Measurements from ENCODE around the gene HERC6. TPM values are rescaled to one million over a fixed set of nuclear protein-coding genes. Genes with fewer than 3 reads are reported as not detected.

The HERC6 gene
- total RNA-seq, 1 donor from 2014 or later, result 14.5 TPM

GRCh38 chr4:88449290-88449689 lies 70.6 kb downstream of the HERC6 start:
- TF ChIP-seq POLR2AphosphoS5 (IDR thresholded peaks at IDR 0.05; ENCODE audit: insufficient read depth in 1 of 2, low read depth in 1 of 2), result no peak
- TF ChIP-seq CTCF (IDR thresholded peaks at IDR 0.05), result no peak
- TF ChIP-seq POLR2A (IDR thresholded peaks at IDR 0.05), result no peak
- intact Hi-C loops (cut with DNase I), result no loop called here
- no peak for DNase-seq (ENCODE audit: extremely low spot score in 2 of 2)
- Histone ChIP-seq H3K4me1 (no peaks in the 10 kb centered on the region), H3K27ac (no peak overlapping the region), H3K9me3 (no peaks in the 10 kb centered on the region), H3K36me3 (no peaks in the 10 kb centered on the region), H3K4me3 (no peak overlapping the region), H3K27me3 (no peaks in the 10 kb centered on the region)

GRCh38 chr4:88451205-88451604 lies 72.6 kb downstream of the HERC6 start:
- TF ChIP-seq CTCF (IDR thresholded peaks at IDR 0.05) (no peak), POLR2A (IDR thresholded peaks at IDR 0.05) (no peak), POLR2AphosphoS5 (IDR thresholded peaks at IDR 0.05; ENCODE audit: insufficient read depth in 1 of 2, low read depth in 1 of 2) (no peak)
- H3K4me1 ChIP-seq, result peaks cover 6% of the 10 kb centered on the region
- DNase-seq (ENCODE audit: extremely low spot score in 2 of 2), result no peak
- H3K27ac ChIP-seq, result no peak overlapping the region
- H3K9me3 ChIP-seq, result no peaks in the 10 kb centered on the region
- intact Hi-C loops (cut with DNase I), result no loop called here
- H3K4me3 ChIP-seq, result no peak overlapping the region
- H3K27me3 ChIP-seq, result no peaks in the 10 kb centered on the region
- no peaks in the 10 kb centered on the region for H3K36me3 ChIP-seq

GRCh38 chr4:88452912-88453311 lies 74.3 kb downstream of the HERC6 start:
- no peak for DNase-seq (ENCODE audit: extremely low spot score in 2 of 2)
- TF ChIP-seq POLR2AphosphoS5 (IDR thresholded peaks at IDR 0.05; ENCODE audit: insufficient read depth in 1 of 2, low read depth in 1 of 2) (no peak), CTCF (IDR thresholded peaks at IDR 0.05) (no peak), POLR2A (IDR thresholded peaks at IDR 0.05) (no peak)
- H3K9me3 ChIP-seq, result no peaks in the 10 kb centered on the region
- no peaks in the 10 kb centered on the region for H3K27me3 ChIP-seq
- intact Hi-C loops (cut with DNase I), result no loop called here
- no peak overlapping the region for H3K4me3 ChIP-seq
- no peaks in the 10 kb centered on the region for H3K36me3 ChIP-seq
- H3K27ac ChIP-seq, result no peak overlapping the region
- H3K4me1 ChIP-seq, result peaks cover 11% of the 10 kb centered on the region

GRCh38 chr4:88456670-88457306 lies 78.1 kb downstream of the HERC6 start, which contains the start of gene HERC5:
HERC5 (plus strand) TSS chr4:88457119; CDS start chr4:88457270, 151 bp downstream.
- H3K36me3 ChIP-seq, result no peaks in the 10 kb centered on the region
- H3K27ac ChIP-seq, result peak within 1 kb of the TSS; percentile 77
- peak; percentile 24 to 81 (median 53) for TF ChIP-seq CTCF (IDR thresholded peaks at IDR 0.05)
- TF ChIP-seq POLR2AphosphoS5 (IDR thresholded peaks at IDR 0.05; ENCODE audit: insufficient read depth in 1 of 2, low read depth in 1 of 2), result peak; percentile 95
- peak in 1 of 2 donors; percentile 75 for TF ChIP-seq POLR2A (IDR thresholded peaks at IDR 0.05)
- peak within 1 kb of the TSS; percentile 68 to 73 for H3K4me3 ChIP-seq
- H3K9me3 ChIP-seq, result no peaks in the 10 kb centered on the region
- H3K27me3 ChIP-seq, result no peaks in the 10 kb centered on the region
- peaks cover 25% of the 10 kb centered on the region for H3K4me1 ChIP-seq
- intact Hi-C loops (cut with DNase I), result no loop called here
- DNase-seq (ENCODE audit: extremely low spot score in 2 of 2), result peak in 1 of 2 donors; percentile 96
